GM21390 (cell line): ENCODE measurements around the gene CALM3.
"Not testable (repeated sequence)": the region's sequence is repeated elsewhere in the genome, so short reads cannot be mapped to it uniquely, and the experiment has no call there.

Source experiments
- ATAC-seq: cut with Tn5 transposase; IDR thresholded peaks from one replicate; pipeline ENCODE4 v1.9.1; 2021; ENCODE audit not compliant: unreplicated experiment

Gene CALM3

GRCh38 chr19:46614114-46614722, 13.1 kb downstream of the CALM3 start:
- ATAC-seq = no peak

DNA sequence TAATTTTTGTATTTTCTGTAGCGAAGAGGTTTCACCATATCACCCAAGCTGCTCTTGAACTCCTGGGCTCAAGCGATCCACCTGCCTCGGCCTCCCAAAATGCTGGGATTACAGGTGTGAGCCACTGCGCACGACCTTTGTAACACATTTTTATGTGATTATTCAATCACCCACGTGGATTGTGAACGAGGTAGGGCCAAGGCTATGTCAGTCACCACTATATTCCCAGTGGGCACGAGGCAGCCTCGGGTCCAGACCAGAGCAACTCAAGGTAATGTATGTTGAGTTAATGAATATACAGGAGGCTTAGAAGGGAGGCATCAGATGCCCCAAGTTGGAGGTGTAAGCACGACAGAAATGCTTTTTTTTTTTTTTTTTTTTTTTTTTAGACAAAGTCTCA, 14.8 kb downstream of the CALM3 start:
- no peak for ATAC-seq

DNA sequence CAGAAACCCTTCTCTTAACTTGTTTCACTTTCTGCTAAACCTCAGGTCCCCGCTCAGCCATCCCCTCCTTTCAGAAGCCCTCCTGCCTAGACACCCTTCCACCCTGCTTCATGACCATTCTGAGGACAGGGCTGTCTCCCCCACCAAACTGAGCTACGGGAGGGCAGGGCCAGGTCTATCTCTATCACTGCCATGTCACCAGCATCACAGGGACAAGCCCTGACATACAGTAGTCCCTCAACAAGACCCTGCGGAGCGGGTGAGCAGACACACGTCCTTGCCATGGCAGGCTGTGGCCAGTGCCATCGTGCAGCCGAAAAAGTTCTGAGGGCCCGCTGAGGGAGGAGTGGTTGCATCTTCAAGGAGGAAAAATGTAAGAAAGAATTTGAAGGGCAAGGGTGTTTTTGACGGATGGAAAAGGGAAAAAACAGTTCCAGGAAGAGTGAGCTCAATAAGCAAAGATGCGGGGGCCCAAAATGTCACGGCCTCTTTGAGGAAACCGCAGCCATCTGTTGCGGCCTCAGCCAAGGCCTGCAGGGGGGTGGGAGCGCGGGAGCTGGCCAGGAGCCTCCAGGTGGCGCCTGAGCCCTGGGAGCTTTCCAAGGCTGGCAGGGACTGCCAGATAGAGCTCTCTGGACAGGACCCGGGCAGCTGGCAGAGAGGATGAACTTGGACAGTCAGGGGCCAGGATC, 15.6 kb downstream of the CALM3 start:
- no peak for ATAC-seq

DNA sequence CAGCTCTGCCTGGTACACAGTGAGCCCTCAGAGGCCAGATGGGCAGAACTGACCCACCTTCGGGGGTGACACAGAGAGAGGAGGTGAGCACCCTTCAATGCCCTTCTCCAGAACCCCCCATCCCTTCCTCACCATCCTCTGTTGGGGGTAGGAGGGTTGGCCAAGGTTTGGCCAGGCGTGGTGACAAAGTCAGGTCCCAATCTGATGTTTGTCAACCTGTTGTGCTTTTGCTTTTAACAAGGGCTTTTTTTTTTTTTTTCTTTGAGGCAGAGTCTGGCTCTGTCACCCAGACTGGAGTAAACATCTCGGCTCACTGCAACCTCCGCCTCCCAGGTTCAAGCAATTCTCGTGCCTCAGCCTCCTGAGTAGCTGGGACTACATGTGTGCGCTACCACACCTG, 16.5 kb downstream of the CALM3 start:
- ATAC-seq = no peak

DNA sequence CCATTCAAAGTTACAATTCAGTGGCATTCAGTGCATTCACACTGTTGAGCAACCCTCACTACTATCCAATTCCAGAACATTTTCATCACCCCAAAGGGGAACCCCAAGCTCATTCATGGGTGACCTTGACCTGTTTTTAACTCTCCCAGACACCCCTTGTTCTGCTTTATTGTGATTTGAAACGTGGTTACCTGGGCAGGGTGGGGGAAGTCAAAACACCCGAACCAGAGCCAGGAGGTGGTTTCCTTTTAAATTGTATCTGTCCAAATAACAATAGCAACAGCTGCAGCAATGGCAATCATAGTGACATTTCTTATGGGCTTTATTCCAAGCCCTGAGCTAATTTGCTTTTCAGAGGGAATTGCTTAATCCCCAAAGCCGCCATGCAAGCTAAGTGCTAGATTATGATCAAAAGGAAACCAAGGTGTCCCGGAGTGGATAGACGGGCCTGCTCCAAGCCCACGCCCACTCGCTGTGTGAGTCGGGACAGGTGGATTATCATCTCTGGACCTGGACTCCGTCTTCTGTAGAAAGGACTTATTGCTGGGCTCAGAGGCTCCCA, 17.6 kb downstream of the CALM3 start:
- no peak for ATAC-seq

DNA sequence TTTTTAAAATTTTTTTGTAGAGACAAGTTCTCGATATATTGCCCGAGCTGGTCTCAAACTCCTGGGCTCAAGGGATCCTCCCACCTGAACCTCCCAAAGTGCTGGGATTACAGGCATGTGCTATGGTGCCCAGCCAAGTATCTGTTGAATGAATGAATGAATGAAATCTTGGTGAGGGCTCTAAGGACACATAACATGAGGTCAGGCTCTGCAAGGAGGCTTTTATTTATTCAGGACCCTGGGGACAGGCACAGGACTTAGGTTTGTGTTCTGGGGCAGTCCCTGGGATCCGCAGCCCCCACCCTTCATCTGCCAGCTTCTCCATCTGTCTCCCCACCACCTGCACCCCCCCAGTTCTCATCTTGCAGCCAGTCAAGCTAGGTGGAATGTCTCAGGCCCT, 19.1 kb downstream of the CALM3 start:
- no peak for ATAC-seq

DNA sequence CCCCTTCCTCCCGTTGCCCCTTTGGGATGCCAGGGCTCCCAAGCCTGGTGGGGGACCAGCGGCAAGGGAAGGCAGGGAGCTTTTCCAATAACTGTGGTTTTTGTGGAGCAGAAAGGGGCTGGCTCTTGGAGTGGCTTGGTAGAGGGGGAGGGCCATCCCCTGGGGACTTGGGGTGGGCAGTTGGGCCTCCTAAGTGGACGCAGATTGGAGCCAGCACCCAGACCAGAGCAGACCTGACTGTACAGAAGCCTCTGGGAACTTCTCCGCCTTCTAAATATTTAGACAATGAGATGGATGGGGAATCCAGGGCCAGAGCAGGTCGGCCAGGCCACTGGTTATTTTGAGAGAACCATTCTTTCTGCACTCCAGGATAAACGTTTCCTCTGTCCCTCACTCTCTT, 19.6 kb downstream of the CALM3 start:
- no peak for ATAC-seq

DNA sequence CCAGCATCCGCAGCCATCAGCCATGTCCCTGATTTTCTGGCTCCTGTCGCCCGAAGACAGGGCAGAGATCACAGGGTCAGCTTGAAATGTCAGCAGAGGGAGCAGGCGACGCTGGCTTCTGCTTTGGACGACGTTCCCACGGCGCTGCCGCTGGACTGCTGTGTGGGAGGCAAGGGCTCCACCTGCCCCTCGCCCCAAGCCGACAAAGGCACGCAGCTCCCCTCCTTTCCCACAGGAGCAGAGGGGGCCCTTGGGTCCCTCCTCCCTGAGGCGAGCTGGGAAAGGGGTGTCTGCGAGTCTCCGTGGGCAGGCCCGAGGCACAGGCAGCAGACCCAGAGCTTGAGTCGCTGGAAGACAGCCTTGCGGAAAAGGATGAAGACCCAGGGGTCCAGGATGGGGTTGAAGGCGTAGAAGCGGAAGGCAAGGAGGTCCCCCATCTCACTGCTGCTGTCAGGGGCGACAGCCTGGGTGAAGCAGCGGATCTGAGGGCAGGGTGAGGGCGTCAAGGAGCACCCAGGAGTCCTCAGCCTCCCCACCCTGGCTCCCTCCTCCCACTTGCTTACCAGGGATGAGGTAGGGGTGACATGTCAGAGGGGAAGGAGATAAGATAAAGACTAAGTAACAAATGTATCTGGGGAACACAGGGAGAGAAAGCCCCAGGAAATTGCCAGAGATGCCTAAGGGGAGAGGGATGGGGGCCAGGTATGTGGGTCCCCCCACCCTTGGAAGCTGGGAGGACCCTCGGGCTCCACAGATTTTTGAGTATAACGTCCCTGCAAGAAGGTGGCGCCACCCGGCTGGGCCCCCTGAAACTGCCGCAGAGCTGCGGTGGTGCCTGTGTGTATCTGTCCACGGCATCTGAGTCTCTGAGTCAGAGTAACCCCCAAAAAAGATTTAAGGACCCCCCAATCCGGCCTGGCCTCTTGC, 20.3 kb downstream of the CALM3 start:
- no peak for ATAC-seq

GRCh38 chr19:46622118-46622446, 21.0 kb downstream of the CALM3 start:
- ATAC-seq = no peak

- ATAC-seq = no peak
Observed at GRCh38 chr19:46623915-46624502, 22.9 kb downstream of the CALM3 start.

- ATAC-seq = no peak
Observed at GRCh38 chr19:46624958-46625661, 24.0 kb downstream of the CALM3 start, which contains the start of gene PTGIR. PTGIR (minus strand) TSS chr19:46625089; CDS start chr19:46624225, 864 bp downstream.

GRCh38 chr19:46625731-46626130, 24.6 kb downstream of the CALM3 start:
- no peak for ATAC-seq

GRCh38 chr19:46626446-46626845, 25.3 kb downstream of the CALM3 start:
- no peak for ATAC-seq

- not testable (repeated sequence) for ATAC-seq
Observed at GRCh38 chr19:46628970-46629369, 27.8 kb downstream of the CALM3 start.

GRCh38 chr19:46629546-46630025, 28.5 kb downstream of the CALM3 start:
- no peak for ATAC-seq

DNA sequence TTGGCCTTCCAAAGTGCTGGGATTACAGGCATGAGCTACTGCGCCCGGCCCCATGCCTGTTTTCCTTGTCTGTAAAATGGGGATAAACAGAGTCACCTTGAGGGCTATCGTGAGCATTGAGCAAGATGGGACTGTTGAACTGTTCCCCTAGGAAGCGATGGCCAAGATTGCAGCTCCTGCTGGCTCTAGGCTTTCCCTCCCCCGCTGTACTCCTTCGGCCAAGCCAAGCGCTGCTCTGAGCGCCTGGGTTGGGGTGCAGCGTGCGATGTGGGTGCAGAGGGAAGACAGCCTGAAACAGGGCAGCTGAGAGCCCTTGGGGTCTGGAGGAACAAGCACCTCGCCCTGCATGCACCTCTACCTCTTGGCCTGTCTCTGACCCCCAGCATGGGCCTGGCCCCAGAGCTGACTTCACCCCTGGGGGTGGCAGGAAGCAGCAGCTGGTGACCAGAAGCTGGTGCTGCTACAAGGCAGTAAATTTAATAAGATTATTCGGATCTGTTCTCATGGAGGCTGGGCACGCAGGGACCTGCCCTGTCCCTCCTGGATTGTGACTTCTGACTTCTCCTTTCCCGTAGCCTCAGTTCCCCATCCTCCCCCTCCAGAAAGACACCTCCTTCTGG, 29.6 kb downstream of the CALM3 start:
- no peak for ATAC-seq

GRCh38 chr19:46631481-46631880, 30.4 kb downstream of the CALM3 start:
- no peak for ATAC-seq

DNA sequence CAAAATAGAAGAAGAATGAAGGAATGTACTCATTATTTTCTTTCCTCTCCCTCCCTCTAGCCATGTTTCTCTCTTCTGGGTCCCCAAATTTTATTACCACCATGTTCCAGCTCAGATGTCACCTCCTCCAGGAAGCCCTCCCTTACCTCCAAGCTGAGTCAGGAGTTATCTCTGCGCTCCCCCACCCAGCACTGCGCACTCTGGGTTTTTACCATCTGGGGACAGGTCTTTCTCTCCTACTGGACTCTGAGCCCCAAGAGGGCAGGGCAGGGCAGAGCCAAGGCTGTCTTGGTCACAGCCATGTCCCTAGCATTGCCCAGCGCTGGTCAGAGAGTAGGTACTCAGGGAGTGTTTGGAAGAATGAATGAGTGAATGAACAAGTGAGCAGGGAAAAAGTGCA, 32.0 kb downstream of the CALM3 start:
- no peak for ATAC-seq

GRCh38 chr19:46634045-46634655, 33.0 kb downstream of the CALM3 start:
- no peak for ATAC-seq
